GM21367 (cell line): ENCODE measurements around the gene B4GALT1.
"Not testable (repeated sequence)": the region's sequence is repeated elsewhere in the genome, so short reads cannot be mapped to it uniquely, and the experiment has no call there.

Experiments used
- ATAC-seq: cut with Tn5 transposase; IDR thresholded peaks from one replicate; pipeline ENCODE4 v1.9.1; 2021; ENCODE audit not compliant: unreplicated experiment

B4GALT1 gene

DNA sequence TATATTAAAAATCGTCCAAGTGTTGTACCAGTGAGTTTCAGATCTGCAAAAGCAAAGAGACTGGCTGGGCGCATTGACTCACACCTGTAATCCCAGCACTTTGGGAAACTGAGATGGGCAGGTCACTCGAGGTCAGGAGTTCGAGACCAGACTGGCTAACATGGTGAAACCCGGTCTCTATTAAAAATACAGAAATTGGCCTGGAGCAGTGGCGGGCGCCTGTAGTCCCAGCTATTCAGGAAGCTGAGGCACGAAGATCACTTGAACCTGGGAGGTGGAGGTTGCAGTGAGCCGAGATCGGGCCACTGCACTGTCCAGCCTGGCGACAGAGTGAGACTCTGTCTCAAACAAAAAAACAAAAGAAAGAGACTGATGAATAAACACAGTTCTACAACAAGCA lies 18.3 kb upstream of the B4GALT1 start:
- no peak for ATAC-seq

DNA sequence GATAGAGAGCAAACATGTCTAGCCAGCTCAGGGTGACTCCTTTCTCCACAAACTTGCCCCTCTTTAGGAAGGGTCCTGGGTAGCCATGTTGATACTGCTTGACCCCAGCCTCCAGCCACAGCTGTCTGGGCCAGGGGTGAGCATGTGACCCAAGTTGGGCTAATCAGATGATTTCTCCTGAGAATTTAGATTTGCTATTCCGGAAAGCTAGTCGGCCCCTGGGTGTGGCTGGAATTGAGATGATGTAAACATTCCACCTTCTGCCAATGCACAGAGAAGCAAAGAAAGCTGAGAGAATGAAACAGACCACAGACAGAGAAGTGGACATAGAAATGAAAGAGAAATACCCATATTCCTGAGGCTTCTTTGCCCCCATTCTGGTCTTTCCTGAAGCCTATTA lies 17.8 kb upstream of the B4GALT1 start:
- ATAC-seq = no peak

DNA sequence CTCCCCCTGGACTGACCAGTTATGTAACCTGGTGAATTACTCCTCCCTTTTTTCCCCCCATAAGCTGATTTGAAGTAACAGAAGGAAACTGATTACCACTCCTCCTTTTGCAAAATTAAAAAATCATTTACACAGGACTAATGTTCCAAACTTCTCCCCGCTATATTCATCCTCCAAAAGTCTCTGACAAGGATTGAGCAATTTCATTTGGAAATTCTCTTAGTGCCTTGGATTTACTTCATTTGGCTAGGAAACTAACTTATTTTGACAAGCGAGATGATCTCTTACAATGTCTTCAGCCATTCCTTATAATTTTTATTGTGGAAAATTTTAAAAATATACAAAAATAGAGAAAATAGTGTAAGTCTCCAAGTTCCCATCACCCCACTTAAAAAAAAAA lies 15.4 kb upstream of the B4GALT1 start:
- no peak for ATAC-seq

DNA sequence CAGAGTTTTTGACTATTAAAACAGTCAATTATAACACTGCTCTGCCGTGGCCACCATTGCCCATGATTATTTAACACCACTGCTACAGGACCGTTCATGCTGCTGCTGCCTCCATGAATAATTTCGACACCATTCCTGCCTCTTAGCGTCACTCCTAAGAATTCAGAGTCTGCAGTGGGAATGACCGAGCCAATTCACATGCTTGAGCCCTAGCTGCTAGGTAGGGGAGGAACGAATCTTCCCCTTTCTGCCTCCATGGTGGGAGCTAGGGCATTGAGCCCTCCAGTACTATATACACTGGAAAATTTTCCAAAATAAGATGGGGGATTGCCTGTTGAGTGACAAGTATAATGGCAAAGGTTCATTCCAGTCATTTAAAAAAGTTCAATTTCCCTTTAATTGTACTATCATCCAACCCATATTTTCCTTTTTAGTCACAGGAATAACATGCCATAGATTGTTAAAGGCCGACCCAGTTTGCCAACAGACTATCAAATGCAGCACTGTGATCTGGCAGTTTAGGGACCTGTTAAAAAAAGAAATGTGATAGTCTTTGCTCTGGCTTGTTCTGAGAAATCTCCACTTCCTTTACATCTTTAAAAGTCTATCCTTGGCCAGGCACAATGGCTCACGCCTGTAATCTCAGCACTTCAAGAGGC lies 13.5 kb upstream of the B4GALT1 start:
- ATAC-seq = no peak

DNA sequence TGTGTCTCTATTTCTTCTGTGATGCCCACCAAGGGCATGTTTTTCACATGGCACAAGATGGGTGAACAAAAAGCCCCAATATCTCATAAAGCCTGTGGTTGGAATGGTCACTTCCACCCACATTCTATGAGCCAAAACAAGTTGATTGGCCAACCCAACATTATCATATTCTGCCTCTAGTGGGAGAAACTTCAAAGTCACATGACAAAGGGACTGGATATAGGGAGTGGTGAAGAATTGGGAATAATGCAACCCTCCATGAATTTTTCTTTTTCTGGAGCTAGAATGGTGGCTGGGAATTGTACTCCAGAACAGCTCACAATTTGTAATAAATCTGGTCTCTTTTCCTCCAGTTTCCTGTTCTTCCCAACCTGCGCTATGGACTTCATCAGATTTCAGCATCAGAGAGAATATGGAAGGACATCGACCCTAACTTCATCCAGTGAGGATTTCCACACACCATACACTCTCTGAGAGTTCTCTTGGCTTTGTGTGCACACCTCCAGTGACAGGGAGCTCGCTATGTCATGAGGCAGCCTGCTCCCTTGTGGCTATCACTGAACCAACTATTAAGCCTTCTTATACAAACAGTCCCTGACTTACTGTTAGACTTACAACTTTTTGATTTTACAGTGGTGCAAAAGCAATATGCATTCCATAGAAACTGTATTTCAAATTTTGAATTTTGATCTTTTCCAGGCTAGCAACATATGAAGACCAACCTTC lies 12.0 kb upstream of the B4GALT1 start:
- no peak for ATAC-seq

DNA sequence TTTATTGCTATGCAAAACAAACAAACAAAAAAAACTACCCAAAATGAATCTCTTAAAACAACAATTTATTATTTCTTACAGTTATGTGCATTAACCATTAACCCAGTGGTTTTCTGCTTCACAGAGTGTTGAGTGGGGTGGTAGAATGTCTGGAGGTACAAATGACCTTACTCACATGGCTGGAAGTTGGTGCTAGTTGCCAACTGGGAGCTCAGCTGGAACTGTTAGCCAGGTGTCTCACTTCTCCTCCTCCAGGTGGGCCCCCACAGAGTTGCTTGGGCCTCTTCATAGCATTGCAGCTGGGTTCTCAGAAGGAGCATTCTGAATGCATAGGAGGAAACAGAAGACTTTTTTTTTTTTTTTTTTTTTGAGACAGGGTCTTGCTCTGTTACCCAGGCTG lies 10.5 kb upstream of the B4GALT1 start:
- no peak for ATAC-seq

DNA sequence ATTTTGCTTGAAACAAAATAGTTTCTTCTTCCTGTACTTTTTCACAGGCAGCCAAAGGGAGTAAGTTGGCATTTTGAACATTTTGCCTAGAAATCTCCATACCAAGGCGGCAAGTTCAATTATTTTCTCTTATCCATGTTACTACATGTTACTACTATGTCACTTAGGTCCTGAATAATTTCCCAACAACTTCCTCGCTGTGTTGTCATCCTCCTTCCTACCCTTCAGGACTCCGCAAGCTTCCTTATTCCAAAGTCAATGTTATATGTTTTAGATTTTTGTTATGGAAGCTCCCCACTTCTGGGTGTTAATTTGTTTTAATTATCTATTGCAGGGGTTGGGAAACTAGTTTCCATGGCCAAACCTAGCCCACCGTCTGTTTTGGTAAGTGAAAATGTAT lies 9.9 kb upstream of the B4GALT1 start:
- ATAC-seq = no peak

DNA sequence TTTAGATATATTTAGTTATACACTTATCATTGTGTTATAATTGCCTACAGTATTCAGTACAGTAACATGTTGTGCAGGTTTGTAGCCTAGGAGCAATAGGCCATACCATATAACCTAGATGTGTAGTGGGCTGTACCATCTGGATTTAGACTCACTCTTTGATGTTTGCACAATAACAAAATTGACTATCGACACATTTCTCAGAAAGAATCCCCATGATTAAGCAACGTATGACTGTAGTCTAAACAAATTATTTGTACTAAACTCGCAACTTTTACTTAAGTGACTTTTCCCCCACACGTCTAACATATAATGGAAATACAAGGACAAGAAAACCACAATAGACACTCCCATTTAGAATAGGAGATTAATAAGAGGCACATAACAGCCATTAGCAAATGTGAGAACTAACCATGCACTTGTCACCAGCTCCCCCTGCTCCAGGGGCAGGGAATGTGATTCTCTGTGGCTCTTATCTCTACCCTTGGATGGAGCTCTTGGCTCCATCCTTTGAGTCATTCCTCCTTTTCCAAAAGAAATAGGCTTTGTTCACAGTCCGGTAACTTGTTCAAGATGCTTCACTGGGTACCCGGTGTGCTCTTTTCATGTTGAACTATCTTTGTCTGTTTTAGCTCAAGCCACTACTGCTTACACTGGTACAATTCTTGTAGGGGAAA lies 8.7 kb upstream of the B4GALT1 start:
- no peak for ATAC-seq

DNA sequence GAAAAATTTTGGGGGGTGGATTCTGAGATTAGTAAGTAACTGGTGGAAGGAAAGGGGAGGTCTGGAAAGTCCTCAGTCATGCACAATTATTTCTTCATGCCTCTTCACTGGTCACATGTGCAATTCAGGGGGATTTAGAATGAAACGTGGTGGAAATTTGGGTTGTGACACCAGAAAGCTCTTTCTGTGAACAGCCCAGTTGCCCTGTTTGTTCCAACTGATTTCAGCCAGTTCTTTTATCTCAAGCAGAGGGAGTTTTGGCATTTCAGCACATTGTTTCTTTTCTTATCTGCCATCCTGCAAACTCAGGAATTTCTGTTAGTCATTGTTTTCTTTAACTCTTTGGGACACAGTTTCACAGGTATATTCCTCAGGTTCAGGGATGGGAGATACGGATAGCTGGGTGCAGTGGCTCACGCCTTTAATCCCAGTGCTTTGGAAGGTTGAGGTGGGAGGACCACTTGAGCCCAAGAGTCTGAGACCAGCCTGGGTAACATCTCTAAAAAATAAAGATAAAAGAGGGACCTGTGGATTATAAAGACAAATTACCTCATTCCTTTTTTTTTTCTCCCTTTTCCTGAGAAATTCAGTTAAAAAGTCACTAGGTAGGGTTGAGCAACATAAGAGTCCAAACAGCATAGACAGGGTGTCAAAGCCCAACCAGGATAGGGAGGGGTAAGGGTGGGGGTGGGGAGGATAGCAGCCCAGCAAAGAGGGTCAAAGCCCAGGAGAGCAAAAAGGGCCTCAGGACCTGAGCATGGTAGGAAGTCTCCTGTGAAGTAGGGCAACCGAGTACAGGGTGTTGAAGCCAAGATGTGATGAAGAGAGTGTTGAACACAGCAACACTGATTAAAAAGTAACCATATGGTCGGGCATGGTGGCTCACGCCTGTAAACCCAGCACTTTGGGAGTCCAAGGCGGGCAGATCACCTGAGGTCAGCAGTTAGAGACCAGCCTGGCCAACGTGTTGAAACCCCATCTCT lies 5.4 kb upstream of the B4GALT1 start:
- no peak for ATAC-seq

DNA sequence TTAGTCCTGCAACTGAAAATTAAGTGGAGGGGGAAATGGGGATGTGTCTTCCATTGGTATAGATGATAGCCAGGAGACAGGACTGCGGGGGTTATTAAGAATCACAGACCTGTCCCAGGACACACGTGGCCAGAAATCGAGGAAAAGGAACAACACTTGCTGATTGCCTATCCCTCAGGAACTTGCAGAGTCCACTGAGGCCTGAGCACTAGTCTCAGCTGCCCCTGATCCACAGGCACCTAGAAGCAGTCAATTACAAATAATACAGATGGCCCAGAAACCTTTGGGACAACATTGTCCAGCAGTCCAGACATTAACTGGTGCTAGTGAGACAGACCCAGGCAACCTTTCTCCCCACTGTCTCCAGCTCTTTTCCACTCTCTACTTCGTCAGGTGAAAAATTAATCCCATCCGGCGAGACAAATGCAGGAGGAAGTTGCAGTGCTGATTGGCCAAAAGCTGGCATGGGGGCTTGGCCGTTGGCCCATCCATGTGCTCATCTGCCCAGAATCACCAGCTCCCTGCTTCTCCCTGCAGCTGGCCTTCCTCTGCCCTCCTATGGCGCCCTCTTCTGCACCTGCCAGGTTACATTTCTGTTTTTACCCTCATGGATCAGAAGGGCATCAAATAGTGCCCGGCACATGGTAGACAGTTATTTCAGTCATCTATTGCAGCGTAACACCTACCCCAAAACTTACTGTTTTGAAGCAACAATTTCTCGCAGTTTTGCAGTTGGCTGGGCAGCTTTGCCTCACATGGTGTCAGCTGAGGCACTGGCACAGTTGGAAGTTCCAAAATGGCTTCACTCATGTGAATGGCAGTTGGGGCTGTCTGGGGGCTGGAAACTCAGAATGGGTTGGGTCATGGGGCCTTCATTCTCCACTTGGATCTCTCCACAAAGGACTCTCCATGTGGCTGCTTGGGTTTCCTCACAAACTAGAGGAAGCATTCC lies 3.6 kb upstream of the B4GALT1 start:
- ATAC-seq = no peak

DNA sequence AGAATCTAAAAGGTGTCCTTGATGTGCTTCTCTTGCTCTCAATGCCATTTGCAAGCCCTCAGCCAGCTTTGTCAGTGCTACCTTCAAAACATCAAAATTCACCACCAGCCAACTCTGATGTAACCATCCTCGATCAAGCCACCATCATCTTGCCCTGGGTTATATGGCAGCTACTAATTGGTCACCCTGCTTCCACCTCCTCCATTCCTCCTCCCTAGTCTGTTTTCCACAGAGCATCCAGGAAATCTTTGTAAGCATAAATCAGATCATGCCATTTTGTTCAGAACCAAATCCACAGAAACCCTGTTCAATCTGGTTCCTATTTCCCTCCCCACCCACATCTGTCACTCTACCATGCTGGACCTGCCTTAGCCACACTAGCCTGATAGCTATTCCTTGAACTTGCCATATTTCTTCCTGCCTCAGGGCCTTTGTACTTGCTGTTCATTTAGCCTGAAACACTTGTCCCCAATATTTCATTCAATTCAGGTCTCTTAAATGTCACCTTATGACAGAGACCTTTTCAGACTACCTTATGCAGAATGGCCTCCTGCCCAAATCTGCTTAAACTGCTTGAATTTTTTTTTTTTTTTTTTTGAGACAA lies 1.9 kb upstream of the B4GALT1 start:
- ATAC-seq = no peak

DNA sequence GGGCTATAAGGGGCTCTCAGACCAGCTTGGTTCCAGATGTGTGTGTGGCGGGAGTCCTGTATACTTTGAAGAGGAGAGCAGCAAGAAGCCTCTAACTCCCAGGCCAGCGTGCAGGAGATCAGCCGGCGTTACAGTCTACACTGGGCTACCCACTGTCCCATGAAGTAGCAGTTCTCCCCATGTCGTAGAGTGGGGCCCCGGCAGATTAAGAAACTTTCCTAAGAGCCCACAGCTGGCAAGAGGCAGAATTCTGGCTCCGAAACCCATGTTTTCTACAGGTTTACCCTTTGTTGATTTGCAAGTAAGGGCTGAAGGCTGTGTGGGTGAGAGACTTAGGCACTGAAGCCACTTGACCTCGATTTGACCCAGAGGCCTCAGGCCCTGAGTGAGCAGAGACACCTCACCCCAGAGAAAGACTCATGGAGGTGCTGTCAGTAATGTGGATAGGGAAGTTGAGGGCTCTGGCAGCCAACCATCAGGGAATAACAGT lies 881 bp upstream of the B4GALT1 start:
- ATAC-seq = no peak

DNA sequence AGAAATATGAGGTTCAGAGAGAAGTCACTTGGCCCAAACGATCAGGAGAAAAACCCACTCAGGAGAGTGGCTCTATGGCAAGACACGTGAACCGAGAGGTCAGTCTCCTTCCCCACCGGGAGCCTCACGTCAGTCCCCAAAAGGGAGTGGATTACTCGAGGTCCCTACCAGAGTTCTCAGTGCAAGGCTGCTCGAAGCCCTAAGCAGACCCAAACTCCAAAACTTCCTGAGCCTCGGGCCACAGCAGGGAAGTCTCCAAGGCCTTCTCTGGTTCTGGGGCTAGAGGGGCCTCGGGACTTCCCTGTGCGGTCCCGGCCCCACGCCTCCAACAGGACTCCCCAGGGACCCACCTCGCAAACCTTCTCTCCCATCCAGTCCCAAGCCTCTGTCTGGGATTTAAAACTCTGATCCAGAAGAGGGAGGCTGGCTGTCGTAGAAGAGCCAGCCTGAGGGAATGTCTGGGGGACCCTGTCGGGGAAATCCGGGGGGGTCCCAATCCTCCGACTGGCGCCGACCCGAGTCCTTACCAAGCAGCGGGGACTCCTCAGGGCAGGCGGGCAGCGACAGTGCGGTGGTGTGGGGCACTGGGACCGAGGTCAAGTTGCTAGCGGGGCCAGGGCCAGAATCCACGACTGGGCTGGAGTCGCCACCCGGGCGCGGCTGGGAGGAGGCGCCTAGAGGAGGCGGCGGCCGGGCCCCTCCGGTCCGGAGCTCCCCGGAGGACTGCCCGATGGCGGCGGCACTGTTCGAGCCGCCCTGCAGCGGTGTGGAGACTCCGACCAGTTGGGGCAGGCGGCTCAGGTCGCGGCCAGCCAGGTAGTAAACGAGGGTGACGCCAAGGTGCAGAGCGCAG lies 679 bp downstream of the B4GALT1 start:
- no peak for ATAC-seq

DNA sequence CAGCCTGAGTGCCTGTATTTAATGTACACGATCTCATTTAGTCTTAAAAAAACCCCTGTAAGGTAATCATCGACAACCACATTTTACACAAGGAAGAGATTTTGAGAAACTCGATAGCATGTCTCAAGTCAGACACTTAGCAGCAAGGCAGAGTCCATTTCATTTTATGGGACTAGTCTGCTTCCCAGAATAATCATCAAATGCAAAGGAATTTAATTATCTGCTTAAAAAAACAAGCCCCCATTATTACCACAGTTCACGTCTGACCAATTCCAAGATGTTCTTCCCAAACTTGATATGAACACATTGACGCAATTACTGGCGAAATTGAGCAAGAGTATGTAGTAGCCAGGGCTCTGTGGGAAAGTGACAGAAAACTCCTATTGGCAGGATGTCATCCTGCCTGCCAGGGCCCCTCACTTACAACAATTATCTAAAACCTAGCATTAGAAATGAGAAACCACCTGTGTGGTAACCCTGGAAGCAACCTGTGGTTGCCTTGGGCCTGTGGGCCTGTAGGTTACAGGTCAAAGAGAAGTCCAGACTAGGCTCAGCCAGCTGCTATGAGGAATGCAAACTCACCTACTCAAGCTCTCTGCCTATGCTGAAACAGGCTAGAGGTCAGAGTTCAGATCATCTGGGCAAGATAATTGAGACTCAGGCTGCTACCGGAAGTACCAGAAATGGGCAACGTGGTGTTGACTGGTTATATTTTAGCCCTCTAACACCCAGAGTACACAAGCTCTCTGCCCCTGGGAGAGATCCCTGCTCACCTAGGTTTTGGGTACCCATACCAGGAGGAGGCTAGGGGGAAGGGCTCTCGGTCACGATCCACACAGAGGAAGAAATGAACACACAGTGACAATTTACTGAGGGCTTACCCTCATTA lies 1.6 kb downstream of the B4GALT1 start:
- ATAC-seq = peak; percentile 16

DNA sequence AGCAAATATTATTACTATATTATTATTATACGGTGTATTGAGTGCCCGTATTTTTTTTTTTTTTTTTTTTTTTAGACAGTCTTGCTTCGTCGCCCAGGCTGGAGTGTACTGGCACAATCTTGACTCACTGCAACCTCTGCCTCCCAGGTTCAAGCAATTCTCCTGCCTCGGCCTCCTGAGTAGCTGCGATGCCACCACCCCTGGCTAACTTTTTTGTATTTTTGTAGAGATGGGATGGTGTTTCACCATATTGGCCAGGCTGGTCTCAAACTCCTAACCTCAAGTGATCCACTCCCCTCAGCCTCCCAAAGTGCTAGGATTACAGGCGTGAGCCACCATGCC lies 2.2 kb downstream of the B4GALT1 start:
- not testable (repeated sequence) for ATAC-seq

DNA sequence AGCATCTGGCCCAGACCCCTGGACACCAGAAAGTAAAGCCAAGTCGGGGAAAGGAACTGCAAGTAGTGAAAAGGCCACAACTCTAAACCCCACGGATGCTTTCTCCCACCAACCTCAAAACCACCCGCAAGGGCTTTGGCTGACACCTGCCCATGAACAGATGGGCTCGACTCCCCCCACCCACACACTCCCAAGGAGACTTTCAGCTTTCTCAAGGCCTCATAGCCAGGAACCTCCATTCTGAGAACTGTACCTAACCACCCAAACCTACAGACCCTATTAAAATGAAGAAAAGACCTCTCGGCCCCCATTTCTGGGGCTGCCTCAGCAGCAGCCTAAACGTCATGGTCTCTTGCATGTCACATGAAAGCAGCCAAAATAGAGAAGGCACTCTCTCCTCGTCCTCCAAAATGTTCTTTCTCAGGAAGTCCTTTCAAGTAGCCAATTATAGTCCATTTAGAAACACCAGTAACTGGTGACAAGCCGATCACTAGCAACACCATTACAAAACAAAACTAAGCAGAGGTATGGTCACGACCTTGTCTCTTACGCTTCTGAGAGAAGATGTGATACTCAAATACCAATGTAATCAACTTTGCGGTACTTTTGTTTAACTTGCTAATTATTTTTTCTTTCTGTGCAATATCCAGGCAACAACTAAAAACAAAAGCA lies 2.9 kb downstream of the B4GALT1 start:
- ATAC-seq = peak; percentile 11
